ENCODE data around the gene PTCH2. TPM values are rescaled to one million over a fixed set of nuclear protein-coding genes. Genes with fewer than 3 reads are reported as not detected.

Gene PTCH2
- total RNA-seq, 1 experiment from 2014 or later = 0.83 TPM

DNA sequence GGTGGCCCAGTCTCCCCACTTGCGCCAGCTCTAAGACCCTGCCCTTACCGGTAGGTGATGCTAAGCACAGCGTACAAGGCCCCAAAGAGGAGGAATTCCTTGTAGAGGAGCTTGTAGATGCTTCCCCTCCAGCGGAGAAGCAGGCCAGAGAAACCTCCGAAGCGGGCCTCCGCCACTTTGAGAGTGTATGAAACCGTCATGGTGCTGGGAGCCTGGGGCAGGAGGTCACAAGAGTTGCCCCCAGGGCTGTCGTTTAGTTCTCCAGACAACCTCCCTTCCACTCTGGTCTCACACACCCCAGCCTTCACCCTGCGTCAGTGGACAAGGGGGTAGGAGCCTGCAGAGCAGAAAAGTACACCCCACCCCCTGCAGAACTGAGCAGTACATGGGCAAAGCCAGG lies 55.5 kb downstream of the PTCH2 start:
- Histone ChIP-seq H3K27me3 (ENCODE audit: insufficient read depth, low read depth) (no peaks in the 10 kb centered on the region), H2AFZ (no peak overlapping the region), H3K9me2 (ENCODE audit: insufficient read depth) (no peaks in the 10 kb centered on the region), H3K9me3 (ENCODE audit: insufficient read depth, low read depth) (no peaks in the 10 kb centered on the region), H3K4me2 (no peak overlapping the region), H3K79me2 (ENCODE audit: low read depth) (no peaks in the 10 kb centered on the region), H3K27ac (no peak overlapping the region), H4K20me1 (ENCODE audit: insufficient read depth) (no peaks in the 10 kb centered on the region), H3K4me3 (no peak overlapping the region), H3K36me3 (ENCODE audit: low read depth) (no peaks in the 10 kb centered on the region), H3F3A (ENCODE audit: insufficient read depth, low read depth) (peaks cover 14% of the 10 kb centered on the region; the same call in 1 of the 2 replicates), H3K4me1 (replicated peaks; ENCODE audit: insufficient read depth) (no peaks in the 10 kb centered on the region)
- no TSS peak for BruUV-seq (replicated peaks)
- ChIA-PET POLR2A (ENCODE audit: unreplicated experiment) (interaction anchor here (0.7 kb wide), 1 partner anchor 479 kb away, joined by 10 read pairs; no protein-coding TSS in a partner anchor), CTCF (no interaction called here)
- no peak for DNase-seq
- TF ChIP-seq, protein P1, sequence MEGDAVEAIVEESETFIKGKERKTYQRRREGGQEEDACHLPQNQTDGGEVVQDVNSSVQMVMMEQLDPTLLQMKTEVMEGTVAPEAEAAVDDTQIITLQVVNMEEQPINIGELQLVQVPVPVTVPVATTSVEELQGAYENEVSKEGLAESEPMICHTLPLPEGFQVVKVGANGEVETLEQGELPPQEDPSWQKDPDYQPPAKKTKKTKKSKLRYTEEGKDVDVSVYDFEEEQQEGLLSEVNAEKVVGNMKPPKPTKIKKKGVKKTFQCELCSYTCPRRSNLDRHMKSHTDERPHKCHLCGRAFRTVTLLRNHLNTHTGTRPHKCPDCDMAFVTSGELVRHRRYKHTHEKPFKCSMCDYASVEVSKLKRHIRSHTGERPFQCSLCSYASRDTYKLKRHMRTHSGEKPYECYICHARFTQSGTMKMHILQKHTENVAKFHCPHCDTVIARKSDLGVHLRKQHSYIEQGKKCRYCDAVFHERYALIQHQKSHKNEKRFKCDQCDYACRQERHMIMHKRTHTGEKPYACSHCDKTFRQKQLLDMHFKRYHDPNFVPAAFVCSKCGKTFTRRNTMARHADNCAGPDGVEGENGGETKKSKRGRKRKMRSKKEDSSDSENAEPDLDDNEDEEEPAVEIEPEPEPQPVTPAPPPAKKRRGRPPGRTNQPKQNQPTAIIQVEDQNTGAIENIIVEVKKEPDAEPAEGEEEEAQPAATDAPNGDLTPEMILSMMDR (conservative IDR thresholded peaks at IDR 0.05) = no peak
- no peak for TF ChIP-seq EZH2 (IDR thresholded peaks at IDR 0.05; ENCODE audit: low read depth)
- intact Hi-C loops (cut with micrococcal nuclease; ENCODE audit: unreplicated experiment) = no loop called here

DNA sequence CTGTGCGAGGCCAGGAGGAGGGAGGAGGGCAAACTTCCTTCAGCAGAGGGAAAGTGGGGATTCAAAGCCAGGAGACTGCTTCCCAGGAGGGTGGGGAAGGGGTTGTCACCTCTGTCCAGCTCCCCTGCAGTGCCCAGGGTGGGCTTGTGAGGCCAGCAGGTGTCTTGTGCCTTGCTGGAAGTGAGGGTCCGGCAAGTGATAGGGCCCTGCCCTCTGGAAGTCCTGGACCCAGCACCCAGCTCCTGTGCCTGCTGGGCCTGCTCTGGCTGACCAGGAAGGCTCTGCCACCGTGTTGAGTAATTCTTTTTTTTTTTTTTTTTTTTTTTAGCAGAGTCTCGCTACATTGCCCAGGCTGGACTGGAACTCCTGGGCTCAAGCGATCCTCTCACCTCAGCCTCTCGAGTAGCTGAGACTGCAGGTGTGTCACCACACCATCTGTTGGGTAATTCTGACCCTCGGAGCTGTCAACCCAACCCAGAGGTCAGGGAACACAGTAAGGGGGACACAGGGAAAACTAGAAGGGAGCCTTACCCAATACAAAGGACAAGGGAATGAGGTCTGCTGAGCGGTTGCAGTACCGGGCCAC lies 56.1 kb downstream of the PTCH2 start:
- TF ChIP-seq, protein P1 (conservative IDR thresholded peaks at IDR 0.05) = no peak
- TF ChIP-seq EZH2 (IDR thresholded peaks at IDR 0.05; ENCODE audit: low read depth) = no peak
- H2AFZ ChIP-seq = no peak overlapping the region
- intact Hi-C loops (cut with micrococcal nuclease; ENCODE audit: unreplicated experiment) = no loop called here
- peaks cover 18% of the 10 kb centered on the region for H3F3A ChIP-seq (ENCODE audit: insufficient read depth, low read depth)
- H3K4me3 ChIP-seq = no peak overlapping the region
- H3K4me1 ChIP-seq (replicated peaks; ENCODE audit: insufficient read depth) = no peaks in the 10 kb centered on the region
- CTCF ChIA-PET = interaction anchor here (0.5 to 0.7 kb wide), 2 partner anchors 7 to 315 kb away, joined by 3 to 5 read pairs; no protein-coding TSS in a partner anchor
- DNase-seq = no peak
- H3K27ac ChIP-seq = no peak overlapping the region
- POLR2A ChIA-PET (ENCODE audit: unreplicated experiment) = interaction anchor here (0.6 to 0.7 kb wide), 2 partner anchors 480 to 1437 kb away, joined by 3 to 10 read pairs; no protein-coding TSS in a partner anchor
- H3K4me2 ChIP-seq = peak overlapping the region; percentile 63; the same call in 1 of the 2 replicates
- H3K9me2 ChIP-seq (ENCODE audit: insufficient read depth) = no peaks in the 10 kb centered on the region
- H3K9me3 ChIP-seq (ENCODE audit: insufficient read depth, low read depth) = no peaks in the 10 kb centered on the region
- no peaks in the 10 kb centered on the region; the same call in 1 of the 2 replicates for H3K36me3 ChIP-seq (ENCODE audit: low read depth)
- no TSS peak for BruUV-seq (replicated peaks)
- no peaks in the 10 kb centered on the region for H3K27me3 ChIP-seq (ENCODE audit: insufficient read depth, low read depth)
- H4K20me1 ChIP-seq (ENCODE audit: insufficient read depth) = no peaks in the 10 kb centered on the region
- H3K79me2 ChIP-seq (ENCODE audit: low read depth) = no peaks in the 10 kb centered on the region

DNA sequence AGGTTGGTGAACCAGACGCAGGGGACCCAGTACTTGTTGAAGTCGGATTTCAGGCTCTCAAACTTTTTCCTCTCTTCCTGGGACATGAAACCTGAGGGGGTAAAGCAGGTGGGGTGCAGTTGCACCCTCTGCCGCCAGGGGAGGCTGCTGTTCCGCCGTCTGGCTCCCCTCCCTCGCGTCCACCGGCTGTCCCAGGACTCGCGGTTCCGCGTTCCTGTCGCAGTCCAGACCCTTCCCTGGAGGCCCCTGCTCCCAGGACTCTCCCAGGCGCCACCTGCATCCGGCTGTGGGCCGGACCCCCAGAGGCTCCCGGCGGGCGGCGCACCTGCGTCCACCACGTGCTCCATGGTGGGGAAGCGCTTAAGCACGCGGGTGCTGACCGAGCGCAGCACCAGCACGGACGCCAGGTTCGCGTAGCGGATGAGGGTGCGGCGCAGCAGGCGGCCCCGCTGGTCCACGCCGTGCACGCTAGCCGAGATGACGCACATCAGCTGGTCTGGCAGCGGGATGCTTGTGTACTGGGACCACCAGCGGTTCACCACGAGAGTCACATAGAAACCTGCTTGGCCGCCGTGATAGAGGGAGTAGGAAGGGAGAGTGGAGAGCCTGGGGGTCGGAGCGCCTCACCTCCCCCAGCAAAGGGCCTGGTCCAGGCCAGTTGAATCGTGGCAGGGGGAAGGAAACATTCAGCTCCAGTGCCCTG lies 56.8 kb downstream of the PTCH2 start:
- H3K79me2 ChIP-seq (ENCODE audit: low read depth) = no peaks in the 10 kb centered on the region
- peak overlapping the region; percentile 63 for H3K4me2 ChIP-seq
- H3K27me3 ChIP-seq (ENCODE audit: insufficient read depth, low read depth) = no peaks in the 10 kb centered on the region
- DNase-seq = peak; percentile 43 to 84
- peaks cover 24% of the 10 kb centered on the region for H3F3A ChIP-seq (ENCODE audit: insufficient read depth, low read depth)
- H2AFZ ChIP-seq = peak overlapping the region; percentile 37; the same call in 1 of the 2 replicates
- intact Hi-C loops (cut with micrococcal nuclease; ENCODE audit: unreplicated experiment) = no loop called here
- CTCF ChIA-PET = interaction anchor here (0.5 to 0.7 kb wide), 2 partner anchors 8 to 316 kb away, joined by 3 to 5 read pairs; no protein-coding TSS in a partner anchor
- H3K27ac ChIP-seq = no peak overlapping the region
- H3K9me3 ChIP-seq (ENCODE audit: insufficient read depth, low read depth) = no peaks in the 10 kb centered on the region
- no peaks in the 10 kb centered on the region for H4K20me1 ChIP-seq (ENCODE audit: insufficient read depth)
- peaks cover 4% of the 10 kb centered on the region; the same call in 1 of the 2 replicates for H3K36me3 ChIP-seq (ENCODE audit: low read depth)
- H3K9me2 ChIP-seq (ENCODE audit: insufficient read depth) = no peaks in the 10 kb centered on the region
- no peak for TF ChIP-seq EZH2 (IDR thresholded peaks at IDR 0.05; ENCODE audit: low read depth)
- TF ChIP-seq, protein P1 (conservative IDR thresholded peaks at IDR 0.05) = peak; percentile 88
- H3K4me1 ChIP-seq (replicated peaks; ENCODE audit: insufficient read depth) = no peaks in the 10 kb centered on the region
- POLR2A ChIA-PET (ENCODE audit: unreplicated experiment) = interaction anchor here (0.6 kb wide), 1 partner anchor 1437 kb away, joined by 3 read pairs; no protein-coding TSS in a partner anchor
- BruUV-seq (replicated peaks) = no TSS peak
- H3K4me3 ChIP-seq = peak overlapping the region; percentile 16; the same call in 1 of the 2 replicates
